Stomach (tissue), 4 donors: Measurements from ENCODE around the gene GLRX5.
"Not testable (repeated sequence)": the region's sequence is repeated elsewhere in the genome, so short reads cannot be mapped to it uniquely, and the experiment has no call there.

Experiments used
- POLR2AphosphoS5 ChIP-seq, 3 donors: sonication (generic); formaldehyde crosslinking; IDR thresholded peaks; one replicate each; pipeline ENCODE4 v1.6.1; 2016; ENCODE audit warnings: antibody characterized with exemption in 3 of 3
- TF ChIP-seq, protein P1 (sequence below), 7 experiments: fragments of 450-650 bp in 4 of 7; fragments of 200-600 bp in 3 of 7; sonication (generic) in 3 of 7; IDR thresholded peaks; one replicate each; pipeline ENCODE4 v1.5.1; 2016 to 2019; ENCODE audit warnings: antibody characterized with exemption in 7 of 7, control low read depth in 2 of 7, mild to moderate bottlenecking in 1 of 7

DNA sequence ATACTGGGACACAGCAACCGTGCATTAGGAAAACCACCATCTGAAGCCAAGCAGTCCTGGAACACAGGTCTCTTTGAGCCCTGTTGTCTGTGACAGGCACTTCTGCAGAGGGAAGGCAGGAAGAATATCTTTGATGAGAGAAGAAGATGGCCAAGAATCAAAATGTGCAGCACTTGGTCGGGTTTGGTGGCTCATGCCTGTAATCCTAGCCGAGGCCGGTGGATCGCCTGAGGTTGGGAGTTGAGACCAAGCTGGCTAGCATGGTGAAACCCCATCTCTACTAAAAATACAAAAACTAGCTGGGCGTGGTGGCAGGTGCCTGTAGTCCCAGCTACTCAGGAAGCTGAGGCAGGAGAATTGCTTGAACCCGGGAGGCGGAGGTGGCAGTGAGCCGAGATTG lies 24.5 kb upstream of the GLRX5 start:
- TF ChIP-seq, protein P1, sequence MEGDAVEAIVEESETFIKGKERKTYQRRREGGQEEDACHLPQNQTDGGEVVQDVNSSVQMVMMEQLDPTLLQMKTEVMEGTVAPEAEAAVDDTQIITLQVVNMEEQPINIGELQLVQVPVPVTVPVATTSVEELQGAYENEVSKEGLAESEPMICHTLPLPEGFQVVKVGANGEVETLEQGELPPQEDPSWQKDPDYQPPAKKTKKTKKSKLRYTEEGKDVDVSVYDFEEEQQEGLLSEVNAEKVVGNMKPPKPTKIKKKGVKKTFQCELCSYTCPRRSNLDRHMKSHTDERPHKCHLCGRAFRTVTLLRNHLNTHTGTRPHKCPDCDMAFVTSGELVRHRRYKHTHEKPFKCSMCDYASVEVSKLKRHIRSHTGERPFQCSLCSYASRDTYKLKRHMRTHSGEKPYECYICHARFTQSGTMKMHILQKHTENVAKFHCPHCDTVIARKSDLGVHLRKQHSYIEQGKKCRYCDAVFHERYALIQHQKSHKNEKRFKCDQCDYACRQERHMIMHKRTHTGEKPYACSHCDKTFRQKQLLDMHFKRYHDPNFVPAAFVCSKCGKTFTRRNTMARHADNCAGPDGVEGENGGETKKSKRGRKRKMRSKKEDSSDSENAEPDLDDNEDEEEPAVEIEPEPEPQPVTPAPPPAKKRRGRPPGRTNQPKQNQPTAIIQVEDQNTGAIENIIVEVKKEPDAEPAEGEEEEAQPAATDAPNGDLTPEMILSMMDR (IDR thresholded peaks at IDR 0.05): not testable (repeated sequence)
- not testable (repeated sequence) for TF ChIP-seq POLR2AphosphoS5 (IDR thresholded peaks at IDR 0.05)
